HG03045 (cell line): ENCODE measurements around the gene HHAT.
"Not testable (repeated sequence)": the region's sequence is repeated elsewhere in the genome, so short reads cannot be mapped to it uniquely, and the experiment has no call there.

ENCODE experiments used
- ATAC-seq: cut with Tn5 transposase; IDR thresholded peaks from one replicate; pipeline ENCODE4 v1.9.1; 2021; ENCODE audit warnings: mild to moderate bottlenecking, moderate library complexity; ENCODE audit not compliant: unreplicated experiment

The HHAT gene

DNA sequence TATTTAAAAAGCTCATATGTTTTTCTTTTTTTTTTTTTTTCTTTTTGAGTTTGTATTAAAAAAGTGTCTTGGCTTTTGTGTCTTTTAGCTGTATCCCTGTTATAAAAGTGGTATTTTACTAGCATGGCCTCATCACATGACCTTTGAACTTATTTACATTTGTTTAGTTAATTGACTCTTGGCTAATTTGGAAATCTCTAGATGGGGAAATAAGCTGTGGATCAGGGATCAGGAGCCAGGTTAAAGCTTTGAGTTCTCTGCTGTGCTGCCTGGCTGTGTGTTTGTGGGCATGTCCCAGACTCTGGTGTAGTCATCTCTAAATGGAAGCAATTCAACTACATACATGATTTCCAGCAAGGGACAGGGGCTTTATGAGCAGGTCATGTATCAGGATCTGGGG is 56.5 kb downstream of the HHAT start:
- no peak for ATAC-seq

DNA sequence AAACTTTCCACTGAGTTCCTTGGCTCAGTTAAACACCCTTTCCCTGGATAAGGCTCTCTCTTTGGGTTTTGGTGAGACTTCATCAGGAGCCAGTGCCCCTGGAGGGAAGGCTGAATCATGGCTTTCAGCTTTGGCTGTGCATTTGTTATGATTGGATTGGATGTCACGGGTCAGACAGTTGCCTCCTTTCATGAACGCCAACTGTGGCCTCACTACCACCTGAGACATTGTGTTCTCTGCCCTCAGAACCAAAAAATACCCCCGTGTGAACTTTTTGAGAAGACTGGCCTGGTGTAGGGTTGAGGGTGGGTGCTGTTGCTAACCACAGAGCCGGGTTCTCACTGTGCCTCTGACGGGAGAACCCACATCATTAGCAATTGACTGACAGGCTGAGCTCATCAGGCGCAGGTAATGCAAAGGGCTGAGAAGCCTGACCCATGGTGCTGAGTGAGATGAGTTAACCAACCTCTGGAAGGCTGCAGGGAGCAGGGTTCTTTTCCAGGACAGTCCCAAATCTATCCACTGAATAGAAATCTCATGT is 65.6 kb downstream of the HHAT start:
- ATAC-seq = peak; percentile 40

DNA sequence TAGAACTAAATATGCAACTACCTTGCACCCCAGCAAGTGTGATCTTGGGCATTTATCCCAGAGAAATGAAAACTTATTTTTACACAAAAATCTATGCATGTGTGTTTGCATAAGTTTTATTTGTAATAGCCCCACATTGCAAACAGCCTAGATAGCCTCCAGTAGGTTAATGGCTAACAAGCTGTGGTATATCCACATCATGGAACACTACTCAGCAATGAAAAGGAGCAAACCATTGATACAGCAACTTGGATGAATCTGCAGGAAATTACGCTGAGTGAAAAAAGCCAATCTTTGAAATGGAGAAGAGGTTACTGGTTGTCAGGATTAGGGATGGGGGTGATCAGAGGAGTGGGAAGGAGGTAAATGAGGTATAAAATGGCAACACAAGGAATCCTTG is 67.8 kb downstream of the HHAT start:
- no peak for ATAC-seq

DNA sequence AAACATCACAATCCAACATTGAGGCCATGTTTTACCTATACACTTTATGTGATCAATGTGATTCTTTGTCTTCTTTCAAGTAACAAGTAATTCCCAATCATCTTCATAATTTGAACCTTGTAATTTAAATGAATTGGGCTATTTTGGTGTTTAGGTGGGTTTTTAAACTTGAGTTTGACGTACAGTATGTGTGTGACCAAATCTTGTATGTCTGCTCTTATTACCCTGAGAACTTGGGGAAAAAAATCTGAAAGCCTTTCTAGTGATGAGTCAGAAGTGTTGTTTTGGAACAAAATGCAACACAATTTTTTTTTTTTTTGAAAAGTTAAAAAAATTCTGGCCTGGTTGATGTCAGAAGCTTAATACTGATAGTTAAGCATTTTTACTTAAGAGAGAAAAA is 68.5 kb downstream of the HHAT start:
- ATAC-seq = no peak

DNA sequence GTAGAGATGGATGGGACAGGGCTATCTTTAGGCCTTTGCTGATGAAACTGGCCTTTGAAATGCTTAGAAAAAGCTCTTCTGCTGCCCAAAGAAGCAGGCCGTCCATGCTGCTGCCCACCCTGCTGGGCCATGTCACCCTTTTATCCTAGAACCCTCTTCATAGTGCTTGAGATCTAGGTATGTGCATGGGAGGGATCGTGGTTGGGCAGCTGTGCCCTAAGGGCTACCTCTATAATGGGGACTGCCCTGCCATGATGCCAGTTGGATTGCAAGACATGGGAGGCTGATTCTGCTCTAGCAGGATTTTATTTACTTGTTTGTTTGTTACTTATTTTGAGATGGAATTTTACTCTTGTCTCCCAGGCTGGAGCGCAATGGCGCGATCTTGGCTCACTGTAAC is 69.0 kb downstream of the HHAT start:
- ATAC-seq = no peak

DNA sequence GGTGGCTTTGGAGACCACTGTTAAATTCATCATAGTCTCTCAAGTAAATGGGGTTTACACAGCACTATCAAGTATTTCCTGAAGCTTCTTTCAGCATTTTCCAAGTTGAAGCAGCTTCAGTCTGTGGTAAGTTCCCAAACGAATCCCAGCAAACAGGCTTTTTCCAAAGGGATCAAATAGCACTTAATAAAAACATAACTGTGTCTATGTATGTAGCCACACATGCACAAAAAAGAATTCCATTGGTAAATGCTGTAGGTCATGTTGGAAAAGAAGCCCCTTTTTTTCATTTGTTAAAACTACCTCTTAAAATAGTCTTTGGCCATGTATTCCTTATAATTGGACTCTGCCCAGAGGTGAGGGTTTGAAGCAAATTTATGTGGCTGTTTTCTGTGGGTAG is 69.8 kb downstream of the HHAT start:
- no peak for ATAC-seq

DNA sequence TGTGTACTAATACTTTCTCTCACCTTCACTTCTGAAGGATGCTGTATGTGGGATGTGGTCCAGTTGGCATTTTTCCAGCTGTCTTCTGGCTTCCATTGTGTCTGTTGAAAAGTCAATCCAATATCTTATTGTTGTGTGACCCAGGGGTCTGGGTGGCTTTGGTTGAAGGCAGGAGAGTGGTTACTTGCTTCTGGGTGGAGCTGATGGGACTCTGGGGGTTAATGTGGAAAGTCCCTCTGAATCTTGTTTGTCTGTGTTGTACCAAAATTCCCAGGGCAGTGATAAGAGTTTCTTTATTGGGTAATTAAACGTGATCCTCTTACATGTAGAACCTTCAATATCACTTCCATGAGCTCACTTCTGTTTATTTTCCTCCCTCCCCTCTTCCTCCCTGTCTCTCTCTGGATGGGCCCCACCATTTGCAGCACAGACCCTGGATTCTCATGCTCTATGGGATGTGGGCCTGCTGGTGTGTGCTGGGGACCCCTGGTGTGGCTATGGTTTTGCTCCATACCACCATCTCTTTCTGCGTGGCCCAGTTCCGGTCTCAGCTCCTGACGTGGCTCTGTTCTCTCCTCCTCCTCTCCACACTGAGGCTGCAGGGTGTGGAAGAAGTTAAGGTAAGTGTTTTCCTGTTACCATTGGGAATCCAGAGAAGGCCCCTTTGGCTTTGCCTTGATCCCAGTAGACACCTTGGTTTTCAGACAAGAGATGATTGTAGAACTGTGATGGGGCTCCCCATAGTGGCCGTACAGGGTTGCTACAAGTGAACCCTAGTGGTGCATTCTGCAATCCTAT is 71.5 kb downstream of the HHAT start:
- peak; percentile 86 for ATAC-seq

DNA sequence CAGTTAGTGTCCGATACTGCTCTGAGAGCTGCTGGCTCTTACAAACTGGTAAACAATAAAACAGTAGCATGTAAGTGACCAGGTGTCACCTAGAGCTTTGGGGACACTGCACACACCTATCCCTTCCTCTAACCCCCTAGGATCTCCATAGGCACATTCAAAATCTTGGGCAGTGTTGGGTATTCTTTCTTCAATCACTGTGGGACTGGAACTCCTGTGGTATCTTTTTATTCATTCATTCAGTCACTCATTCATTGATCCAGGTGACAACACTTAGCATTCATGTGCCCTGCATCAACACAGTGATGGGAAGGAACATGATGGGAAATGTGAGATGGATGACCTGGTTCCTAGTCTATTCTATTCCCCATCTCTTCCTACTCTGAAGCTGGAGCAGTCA is 73.9 kb downstream of the HHAT start:
- no peak for ATAC-seq

DNA sequence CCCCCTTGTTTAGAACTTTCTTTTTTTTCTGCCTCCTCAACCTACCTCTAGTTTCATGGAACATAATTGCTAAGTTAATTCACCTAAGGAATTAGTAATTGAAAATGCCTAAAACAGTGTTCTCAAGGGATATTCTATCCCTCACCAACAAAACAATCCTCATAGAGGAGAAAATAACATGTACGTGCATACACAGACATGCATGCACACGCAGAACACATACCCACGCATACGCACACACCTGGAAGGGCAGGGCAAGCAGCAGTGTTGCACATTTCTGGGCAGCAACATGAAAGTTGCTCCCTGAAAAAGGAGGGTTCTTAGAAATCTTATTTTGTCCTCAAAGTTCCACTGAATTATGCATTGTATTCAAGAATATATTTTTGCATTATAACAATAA is 76.6 kb downstream of the HHAT start:
- ATAC-seq = no peak

DNA sequence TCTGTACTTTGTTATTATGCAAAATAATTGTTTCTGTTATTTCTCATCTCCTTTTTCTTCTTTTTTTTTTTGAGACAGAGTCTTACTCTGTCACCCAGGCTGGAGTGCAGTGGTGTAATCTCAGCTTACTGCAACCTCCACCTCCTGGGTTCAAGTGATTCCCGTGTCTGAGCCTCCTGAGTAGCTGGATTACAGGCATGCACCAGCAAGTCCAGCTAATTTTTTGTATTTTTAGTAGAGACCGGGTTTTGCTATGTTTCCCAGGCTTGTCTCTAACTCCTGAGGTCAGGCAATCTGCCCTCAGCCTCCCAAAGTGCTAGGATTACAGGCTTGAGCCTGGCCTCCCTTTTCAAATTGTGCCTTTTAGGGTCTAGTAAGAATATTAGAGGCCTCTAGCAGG is 77.6 kb downstream of the HHAT start:
- ATAC-seq = not testable (repeated sequence)

DNA sequence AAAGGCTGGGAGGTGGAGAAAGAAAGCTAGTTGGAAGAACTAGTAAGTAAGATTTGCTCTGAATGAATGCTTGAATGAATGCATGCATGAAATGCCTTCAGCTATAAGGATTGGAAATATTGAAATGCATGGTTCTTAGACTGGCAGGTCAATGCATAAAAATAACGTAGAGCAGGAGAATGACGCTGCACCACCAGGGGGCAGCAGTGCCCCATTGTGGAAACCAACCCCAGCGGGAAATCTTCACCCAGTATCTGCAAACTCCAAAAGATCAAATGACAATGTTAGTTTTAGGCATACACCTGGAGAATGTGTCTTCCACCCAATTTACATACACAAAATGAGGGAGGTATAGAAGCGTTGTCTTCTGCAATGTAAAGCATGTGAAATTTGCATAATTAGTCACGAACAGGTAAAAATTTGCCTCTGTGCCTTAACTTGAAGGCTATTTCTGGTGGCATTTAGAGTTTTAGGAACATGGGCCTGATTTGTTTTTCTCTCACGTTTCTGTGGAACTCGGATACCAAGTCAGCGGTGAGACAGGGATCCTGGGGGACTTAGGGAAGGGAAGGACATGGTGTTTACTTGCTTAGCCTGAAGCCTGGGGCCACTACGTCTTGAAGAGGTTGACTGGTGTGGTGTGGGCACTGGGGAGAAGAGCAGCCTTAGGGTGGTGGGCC is 78.6 kb downstream of the HHAT start:
- peak; percentile 71 for ATAC-seq

DNA sequence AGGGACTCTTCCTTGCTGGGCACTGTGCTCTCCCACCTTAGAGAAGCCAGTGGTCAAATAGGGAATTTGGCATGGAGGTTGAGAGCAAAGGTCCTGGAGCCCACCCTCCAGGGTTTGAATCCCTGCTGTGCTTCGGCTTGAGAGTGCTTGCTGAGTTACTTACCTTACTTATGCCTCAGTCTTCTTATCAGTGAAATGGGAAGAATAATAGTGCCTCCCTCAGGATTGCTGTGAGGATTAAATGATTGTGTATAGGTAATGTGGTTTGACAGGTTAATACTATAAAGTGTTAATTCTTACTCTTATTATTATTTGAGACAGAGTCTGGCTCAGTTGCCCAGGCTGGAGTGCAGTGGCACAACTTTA is 79.2 kb downstream of the HHAT start:
- no peak for ATAC-seq

DNA sequence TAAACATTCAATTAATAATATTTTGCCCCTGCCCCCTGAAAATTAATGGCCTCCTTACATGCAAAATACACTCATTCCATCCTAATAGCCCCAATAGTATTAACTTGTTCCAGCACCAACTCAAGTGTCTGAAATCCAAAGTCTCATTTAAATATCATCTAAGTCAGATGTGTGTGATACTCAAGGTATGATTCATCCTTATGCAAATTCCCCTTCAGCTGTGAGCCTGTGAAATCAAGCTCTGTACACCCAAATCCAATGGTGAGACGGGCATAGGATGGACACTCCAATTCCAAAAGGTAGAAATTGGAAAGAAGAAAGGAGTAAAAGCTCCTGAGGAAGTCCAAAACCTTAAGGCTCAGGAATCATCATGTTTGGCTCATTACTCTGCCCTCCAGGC is 83.5 kb downstream of the HHAT start:
- ATAC-seq = no peak

DNA sequence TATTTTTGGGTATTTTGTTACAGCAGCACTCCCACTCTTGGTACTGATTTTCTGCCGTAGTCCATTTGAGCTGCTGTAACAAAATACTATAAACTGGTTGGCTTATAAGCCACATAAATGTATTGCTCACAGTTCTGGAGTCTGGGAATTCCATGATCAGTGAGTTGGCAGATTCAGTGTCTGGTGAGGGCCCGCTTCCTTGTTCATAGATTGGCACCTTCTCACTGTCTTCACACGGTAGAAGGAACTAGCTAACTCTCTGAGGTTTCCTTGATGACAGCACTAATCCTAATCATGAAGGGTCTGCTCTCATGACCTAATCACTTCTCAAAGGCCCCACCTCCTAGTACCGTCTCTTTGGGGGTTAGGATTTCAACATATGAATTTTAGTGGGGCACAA is 85.2 kb downstream of the HHAT start:
- ATAC-seq = no peak

DNA sequence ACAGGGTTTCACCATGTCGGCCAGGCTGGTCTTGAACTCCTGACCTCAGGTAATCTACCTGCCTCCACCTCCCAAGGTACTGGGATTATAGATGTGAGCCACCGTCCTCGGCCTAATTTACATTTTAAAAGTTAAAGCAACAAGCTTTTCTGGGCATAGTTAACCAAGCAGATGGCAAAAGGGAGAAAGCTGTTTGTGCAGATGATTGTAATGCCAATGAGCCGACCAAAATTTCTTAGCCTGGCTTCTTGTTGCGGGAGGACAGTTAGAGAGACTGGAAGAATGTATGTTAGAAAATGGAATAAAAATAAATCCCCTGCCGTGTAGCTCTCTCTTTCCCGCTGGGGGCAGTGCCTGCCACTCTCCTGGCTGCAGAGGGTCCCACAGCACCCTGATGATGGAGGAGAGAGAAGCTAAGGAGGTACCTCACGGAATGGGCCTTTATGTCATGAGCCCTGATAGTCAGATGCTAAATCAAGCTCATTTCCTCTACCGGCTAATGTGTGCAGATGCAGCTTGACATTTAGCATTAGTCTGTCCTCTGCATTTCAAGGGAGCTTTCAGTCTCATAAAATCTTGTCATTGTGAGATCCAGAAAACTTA is 87.2 kb downstream of the HHAT start:
- no peak for ATAC-seq

DNA sequence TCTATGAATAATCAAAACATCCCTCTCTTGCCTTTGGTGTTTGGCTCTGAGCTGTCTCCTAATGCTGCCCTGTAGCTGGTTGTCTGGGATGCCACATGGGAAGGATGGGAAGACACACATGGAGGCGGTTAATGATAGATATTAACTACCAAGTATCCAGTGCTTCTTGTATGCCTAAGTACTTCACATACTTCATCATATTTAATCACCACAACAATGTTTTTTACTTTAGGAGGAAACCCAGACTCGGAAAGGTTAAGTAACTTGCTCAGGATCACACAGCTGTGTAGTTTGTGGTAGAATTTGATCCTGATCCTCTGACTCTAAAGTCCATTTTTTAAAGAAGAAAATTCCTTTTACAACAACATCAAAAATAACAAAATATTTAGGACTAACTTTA is 88.0 kb downstream of the HHAT start:
- no peak for ATAC-seq

DNA sequence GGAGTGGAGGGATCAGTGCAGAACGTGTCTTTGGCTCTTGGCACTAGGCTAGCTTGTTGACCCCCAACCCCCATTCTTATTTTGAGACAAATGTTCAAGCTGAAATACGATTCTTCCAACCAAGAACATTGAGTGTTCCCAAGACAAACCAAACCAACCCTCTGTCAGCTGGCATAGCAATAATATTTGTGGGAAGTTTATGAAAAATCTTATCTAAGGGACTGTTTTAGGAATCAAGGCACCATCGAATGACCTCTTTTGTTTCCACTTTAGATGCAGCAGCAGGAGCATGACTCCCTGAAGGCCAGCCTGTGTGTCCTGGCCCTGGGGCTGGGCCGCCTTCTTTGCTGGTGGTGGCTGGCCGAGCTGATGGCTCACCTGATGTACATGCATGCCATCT is 89.2 kb downstream of the HHAT start:
- ATAC-seq = no peak

DNA sequence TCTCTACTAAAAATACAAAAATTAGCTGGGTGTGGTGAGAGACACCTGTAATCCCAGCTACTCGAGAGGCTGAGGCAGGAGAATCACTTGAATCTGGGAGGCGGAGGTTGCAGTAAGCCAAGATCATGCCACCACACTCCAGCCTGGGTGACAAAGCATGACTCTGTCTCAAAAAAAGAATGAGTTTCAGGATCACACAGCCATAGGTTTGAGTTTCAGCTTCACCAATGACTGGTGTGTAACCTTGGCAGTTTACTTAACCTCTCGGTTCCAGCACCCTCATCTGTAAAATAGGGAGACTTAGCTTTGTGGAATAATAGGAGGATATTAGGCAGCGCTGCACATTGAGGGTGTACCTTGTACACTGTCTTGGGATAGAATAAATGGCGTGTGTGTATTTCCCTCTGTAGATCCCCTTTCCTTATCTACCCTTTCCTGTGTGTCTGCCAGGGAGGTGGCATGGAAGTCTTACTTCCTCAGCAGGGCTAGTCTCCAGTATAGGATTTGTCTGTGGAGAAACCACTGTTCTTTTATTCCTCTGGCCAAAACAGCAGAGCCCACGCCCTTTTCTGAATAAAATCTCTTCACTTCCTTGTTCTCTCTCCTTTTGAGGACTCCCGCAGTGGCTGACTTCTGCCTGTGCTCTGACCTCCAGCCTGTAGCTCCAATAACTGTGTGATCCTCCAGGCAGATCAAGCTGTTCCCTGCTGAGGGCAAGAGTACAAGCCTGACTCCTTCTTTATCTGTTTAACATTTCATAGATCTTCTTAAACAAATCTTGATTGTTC is 90.4 kb downstream of the HHAT start:
- ATAC-seq = no peak

DNA sequence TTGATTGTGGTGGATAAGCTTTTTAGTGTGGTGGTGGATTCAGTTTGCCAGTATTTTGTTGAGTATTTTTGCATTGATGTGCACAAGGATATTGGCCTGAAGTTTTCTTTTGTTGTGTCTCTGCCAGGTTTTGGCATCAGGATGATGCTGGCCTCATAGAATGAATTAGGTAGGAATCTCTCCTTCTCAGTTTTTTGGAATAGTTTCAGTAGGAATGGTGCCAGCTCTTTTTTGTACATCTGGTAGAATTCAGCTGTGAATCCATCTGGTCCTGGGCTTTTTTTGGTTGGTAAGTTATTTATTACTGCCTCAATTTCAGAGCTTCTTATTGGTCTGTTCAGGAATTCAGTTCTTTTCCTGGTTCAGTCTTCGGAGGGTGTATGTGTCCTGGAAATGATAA is 98.0 kb downstream of the HHAT start:
- ATAC-seq = not testable (repeated sequence)

DNA sequence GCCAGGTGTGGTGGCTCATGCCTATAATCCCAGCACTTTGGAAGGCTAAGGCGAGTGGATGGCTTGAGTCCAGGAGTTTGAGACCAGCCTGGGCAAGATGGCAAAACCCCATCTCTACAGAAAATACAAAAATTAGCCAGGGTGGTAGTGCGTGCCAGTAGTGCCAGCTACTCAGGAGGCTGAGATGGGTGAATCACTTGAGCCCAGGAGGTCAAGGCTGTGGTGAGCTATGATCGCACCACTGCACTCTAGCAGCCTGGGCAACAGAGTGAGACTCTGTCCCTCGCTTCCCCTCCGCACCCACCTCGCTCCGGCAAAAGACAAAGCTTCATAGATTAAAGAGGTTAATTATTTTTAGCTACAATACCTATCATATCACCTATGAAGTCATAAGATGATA is 100.0 kb downstream of the HHAT start:
- ATAC-seq = no peak

DNA sequence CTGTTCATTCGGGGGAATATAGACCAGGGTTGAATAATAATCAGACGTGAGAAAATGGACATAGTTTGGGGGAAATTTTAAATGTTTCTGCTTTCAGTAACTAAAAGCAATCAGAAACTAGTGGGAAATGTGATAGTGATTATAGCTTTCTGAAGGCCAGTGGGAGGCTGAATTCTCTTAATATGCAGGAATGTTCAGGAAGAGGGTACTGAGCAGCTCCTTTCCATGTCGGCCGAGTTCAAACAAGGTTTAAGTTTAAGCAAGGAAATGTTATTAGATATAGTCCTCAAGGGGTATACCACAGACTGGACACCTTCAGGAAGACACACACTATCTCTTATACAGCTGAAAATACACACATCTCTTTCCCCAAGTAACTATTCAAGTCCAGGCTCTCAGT is 105.5 kb downstream of the HHAT start:
- ATAC-seq = no peak
